ENCODE data around the gene ADORA1.

Gene ADORA1

GRCh38 chr1:203127666-203128430, at the start of gene ADORA1:
Gene ADORA1, plus strand, starts transcription at chr1:203127726. Its CDS starts 1,116 bp downstream, at chr1:203128842.
- peak within 1 kb of the TSS; percentile 32 for H3K4me3 ChIP-seq (ENCODE audit: low read depth, low read length)
- in situ Hi-C loops (cut with HindIII; ENCODE audit: low sequenced_read_pairs), result no loop called here
- no peak for TF ChIP-seq CTCF (IDR thresholded peaks at IDR 0.05; ENCODE audit: low read depth, low read length)
- DNase-seq (ENCODE audit: low read depth, low spot score), result peak; percentile 37

GRCh38 chr1:203077956-203078355, 49.6 kb upstream of the ADORA1 start:
- in situ Hi-C loops (cut with HindIII; ENCODE audit: low sequenced_read_pairs), result no loop called here

GRCh38 chr1:203078478-203078877, 49.0 kb upstream of the ADORA1 start:
- TF ChIP-seq CTCF (IDR thresholded peaks at IDR 0.05; ENCODE audit: low read depth, low read length), result no peak
- DNase-seq (ENCODE audit: low read depth, low spot score), result no peak
- in situ Hi-C loops (cut with HindIII; ENCODE audit: low sequenced_read_pairs), result no loop called here

More at GRCh38 chr1:203077956-203078355, 49.6 kb upstream of the ADORA1 start:
- DNase-seq (ENCODE audit: low read depth, low spot score), result no peak
- no peak for TF ChIP-seq CTCF (IDR thresholded peaks at IDR 0.05; ENCODE audit: low read depth, low read length)
- no peak overlapping the region for H3K4me3 ChIP-seq (ENCODE audit: low read depth, low read length)

GRCh38 chr1:203080456-203080855, 47.1 kb upstream of the ADORA1 start:
- H3K4me3 ChIP-seq (ENCODE audit: low read depth, low read length), result no peak overlapping the region
- no peak for TF ChIP-seq CTCF (IDR thresholded peaks at IDR 0.05; ENCODE audit: low read depth, low read length)
- DNase-seq (ENCODE audit: low read depth, low spot score), result no peak
- in situ Hi-C loops (cut with HindIII; ENCODE audit: low sequenced_read_pairs), result no loop called here

More at GRCh38 chr1:203078478-203078877, 49.0 kb upstream of the ADORA1 start:
- no peak overlapping the region for H3K4me3 ChIP-seq (ENCODE audit: low read depth, low read length)

- no peak for TF ChIP-seq CTCF (IDR thresholded peaks at IDR 0.05; ENCODE audit: low read depth, low read length)
- H3K4me3 ChIP-seq (ENCODE audit: low read depth, low read length), result no peak overlapping the region
- no peak for DNase-seq (ENCODE audit: low read depth, low spot score)
- in situ Hi-C loops (cut with HindIII; ENCODE audit: low sequenced_read_pairs), result no loop called here
Observed at GRCh38 chr1:203081465-203082230, 45.9 kb upstream of the ADORA1 start.

- DNase-seq (ENCODE audit: low read depth, low spot score), result no peak
- no peak for TF ChIP-seq CTCF (IDR thresholded peaks at IDR 0.05; ENCODE audit: low read depth, low read length)
- in situ Hi-C loops (cut with HindIII; ENCODE audit: low sequenced_read_pairs), result no loop called here
- no peak overlapping the region for H3K4me3 ChIP-seq (ENCODE audit: low read depth, low read length)
Observed at GRCh38 chr1:203082231-203082505, 45.4 kb upstream of the ADORA1 start.

Data from astrocyte of the spinal cord (primary cell).